Hematopoietic multipotent progenitor cell treated with erythropoietin and hydrocortisone succinate and interleukin-3 and kit ligand, for 15 days (in vitro differentiated cells): ENCODE measurements around the gene MAK.
A peak's percentile ranks its signal among the peaks of the same experiment; 100 is the strongest.
"Not testable (repeated sequence)": the region's sequence is repeated elsewhere in the genome, so short reads cannot be mapped to it uniquely, and the experiment has no call there.

Source experiments
- DNase-seq: peaks from one replicate; pipeline ENCODE4 v3.0.0-alpha.2; 2015; ENCODE audit warnings: low spot score

Gene MAK

GRCh38 chr6:10853849-10854300 is 15.5 kb upstream of the MAK start:
- not testable (repeated sequence) for DNase-seq

- DNase-seq = no peak
These were observed 14.1 kb upstream of the MAK start for GRCh38 chr6:10852361-10852960.

GRCh38 chr6:10850728-10851127 is 12.4 kb upstream of the MAK start:
- DNase-seq = no peak

GRCh38 chr6:10849901-10850300 is 11.6 kb upstream of the MAK start:
- no peak for DNase-seq

DNA sequence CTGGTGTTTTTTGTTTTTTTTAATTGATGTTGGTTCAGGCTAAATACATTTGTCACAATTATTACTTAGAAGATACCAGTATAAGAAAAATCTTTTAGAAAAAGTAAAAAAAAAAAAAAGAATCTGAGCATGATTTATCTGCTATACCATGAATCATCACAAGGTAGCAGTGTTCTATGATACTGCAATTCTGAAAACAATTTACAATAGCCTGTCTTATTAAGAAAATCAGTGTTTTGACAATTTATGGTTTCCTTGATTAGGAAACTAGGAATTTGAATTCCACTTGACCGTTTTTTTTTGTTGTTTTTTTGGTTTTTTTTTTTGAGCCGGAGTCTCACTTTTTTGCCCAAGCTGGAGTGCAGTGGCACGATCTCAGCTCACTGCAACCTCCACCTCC is 9.3 kb upstream of the MAK start:
- DNase-seq = no peak

DNA sequence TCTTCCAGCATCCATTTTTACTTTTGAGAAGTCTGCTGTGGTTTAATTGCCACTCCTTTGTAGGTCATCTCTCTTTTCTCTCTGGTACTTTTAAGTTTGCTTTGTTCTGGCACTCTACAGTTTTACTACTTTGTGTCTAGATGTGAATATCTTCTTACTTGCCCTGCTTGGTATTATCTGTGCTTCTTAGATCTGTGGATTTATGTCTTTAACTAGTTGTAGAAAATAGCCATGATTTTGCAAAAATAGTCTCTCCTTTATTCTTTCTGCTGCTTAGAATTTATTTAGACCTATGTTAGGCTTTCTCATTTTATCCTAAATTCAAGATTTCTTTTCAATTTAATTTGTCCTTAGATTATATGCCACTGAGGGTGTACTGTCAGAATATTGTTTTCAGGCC is 5.2 kb upstream of the MAK start:
- no peak for DNase-seq

GRCh38 chr6:10838794-10839333 is 525 bp upstream of the MAK start:
- no peak for DNase-seq

- peak; percentile 10 for DNase-seq
These were observed 731 bp downstream of the MAK start for GRCh38 chr6:10837622-10837994.

- DNase-seq = peak; percentile 18
These were observed 1.2 kb downstream of the MAK start for GRCh38 chr6:10837009-10837621.

DNA sequence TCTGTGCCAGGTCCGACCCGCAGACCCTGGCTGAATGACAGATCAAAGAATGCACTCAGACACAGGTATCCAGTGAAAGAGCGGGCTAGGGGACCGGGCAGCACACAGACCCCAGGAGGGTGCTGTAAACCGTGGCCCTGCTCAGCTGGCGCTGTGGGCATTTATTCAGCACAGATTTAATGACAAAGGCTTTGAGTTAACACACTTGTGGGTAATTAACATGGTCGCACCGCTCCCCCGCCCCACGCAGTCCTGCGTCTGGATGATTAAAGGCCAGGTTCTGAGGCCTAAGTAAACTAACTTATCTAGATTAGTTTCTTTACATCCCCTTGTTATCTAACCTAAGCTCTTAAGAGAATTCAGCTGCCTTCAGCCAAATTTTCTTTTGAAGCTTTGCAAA is 3.5 kb downstream of the MAK start:
- DNase-seq = no peak

DNA sequence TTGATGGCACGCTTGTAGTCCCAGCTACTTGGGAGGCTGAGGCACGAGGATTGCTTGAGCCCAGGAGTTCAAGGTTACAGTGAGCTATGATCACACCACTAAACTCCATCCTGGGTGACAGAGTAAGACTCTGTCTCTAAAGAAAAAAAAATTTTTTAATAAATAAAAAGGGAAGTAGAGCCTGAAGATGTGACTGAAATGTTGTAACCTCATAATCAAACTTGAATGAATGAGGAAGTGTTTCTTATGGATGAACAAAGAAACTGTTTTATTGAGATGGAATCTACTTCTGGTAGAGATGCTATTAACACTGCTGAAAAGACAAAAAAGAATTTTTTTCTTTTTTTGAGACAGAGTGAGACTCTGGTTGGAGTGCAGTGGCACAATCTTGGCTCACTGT is 6.7 kb downstream of the MAK start:
- no peak for DNase-seq

GRCh38 chr6:10824819-10825218 is 13.5 kb downstream of the MAK start:
- DNase-seq = no peak

- DNase-seq = no peak
These were observed 14.0 kb downstream of the MAK start for GRCh38 chr6:10824297-10824696.

GRCh38 chr6:10814176-10814575 is 24.2 kb downstream of the MAK start:
- DNase-seq = not testable (repeated sequence)

GRCh38 chr6:10809098-10809497 is 29.2 kb downstream of the MAK start:
- no peak for DNase-seq

DNA sequence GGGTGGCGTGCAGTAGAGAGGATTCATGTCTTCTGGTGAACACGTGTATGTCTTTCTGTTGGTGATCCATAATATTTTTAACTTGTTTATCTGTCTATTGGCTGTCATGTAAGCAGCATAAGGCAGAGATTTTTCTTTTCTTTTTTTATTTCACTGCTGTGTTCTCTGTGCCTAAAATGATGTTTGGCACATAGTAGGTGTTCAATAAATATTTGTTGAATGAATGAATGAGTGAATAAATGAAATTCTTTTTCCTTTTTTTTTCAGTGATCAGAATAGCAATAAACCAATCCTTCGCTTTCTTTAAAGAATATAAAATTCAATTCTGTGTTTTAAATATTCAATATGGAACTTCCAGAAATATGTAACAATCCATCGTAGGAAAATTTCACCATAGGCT is 30.0 kb downstream of the MAK start:
- no peak for DNase-seq

DNA sequence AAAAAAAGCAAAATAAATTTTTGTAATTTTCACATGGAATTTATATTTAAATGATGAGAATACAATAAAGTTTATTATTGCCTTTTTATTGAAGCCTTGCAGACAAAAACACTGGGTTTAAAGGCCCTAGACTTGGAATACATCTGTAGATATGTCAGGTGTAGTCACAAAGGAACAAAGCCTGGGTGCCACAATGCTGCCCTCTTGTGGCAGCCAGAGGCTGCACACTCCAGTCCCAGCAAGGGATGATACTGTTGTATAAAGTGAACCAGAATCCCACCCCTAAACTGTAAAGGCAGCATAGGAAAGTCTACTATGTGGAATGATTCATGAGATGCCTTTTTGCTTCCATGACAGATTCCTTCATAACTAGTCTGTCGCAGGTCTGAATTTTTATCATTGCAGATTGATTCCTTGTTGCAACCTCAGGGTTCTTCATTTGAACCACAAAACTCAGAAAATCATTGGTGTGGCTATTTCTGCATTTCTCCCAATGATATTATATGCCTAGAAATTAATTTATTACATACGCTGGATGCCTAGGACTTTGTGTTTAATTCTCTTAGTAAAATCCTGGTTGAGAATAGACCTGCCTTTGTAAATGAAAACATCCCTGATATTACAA is 37.0 kb downstream of the MAK start:
- DNase-seq = peak; percentile 75

DNA sequence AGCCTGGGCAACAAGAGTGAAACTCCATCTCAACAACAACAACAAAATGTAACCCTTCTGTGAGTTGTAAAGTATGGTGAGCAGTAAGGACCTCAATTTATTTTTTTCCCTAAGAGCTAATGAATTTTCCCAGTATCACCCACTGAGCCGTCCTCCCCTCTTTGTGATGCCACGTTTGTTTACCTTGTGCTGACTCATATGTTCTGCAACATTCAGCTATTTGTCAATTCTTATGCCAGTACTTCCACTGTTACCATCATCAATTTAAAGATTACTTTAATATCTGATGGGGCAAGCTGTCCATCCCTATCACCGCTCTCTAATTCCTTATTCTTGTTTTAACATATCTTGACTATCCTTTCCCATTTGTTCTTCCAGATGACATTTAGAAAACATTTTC is 37.5 kb downstream of the MAK start:
- no peak for DNase-seq

GRCh38 chr6:10794239-10794638 is 44.1 kb downstream of the MAK start:
- DNase-seq = peak; percentile 55

DNA sequence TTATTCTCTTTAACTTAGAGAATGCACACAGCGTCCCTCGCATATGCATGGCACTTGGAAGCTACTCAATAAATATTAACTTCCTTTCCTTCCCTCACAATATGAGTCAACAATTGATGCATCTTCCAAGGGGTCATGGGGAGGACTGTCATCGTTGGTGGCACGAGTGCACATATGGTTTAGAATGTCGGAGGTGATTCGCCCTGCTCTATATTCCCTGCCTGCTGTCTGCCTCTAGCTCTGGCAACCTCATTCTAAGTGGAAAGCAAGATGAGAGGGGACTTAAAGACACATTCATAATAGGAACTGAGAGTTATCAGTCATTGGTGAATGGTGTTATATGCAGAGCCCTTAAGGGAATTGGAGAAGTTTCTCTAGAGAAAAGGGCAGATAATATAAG is 44.6 kb downstream of the MAK start:
- DNase-seq = no peak

DNA sequence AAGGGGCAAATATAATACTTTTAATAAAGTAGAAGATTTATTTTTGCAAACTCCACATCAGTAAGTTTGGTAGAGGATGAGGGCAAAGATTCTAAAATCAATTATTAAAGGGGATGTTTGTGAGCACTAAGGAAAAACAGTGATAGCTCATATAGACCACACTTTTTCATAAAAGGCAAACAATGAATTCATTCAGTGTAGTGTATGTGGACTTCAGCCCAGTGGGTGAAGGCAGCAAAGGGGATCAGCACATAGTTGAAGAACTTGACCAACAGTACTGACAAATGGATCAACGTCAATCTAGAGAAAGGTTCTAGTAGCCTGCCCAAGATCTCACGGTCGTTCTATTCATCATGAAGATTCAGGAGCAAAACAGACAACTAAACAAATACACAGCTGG is 45.3 kb downstream of the MAK start:
- DNase-seq = no peak

DNA sequence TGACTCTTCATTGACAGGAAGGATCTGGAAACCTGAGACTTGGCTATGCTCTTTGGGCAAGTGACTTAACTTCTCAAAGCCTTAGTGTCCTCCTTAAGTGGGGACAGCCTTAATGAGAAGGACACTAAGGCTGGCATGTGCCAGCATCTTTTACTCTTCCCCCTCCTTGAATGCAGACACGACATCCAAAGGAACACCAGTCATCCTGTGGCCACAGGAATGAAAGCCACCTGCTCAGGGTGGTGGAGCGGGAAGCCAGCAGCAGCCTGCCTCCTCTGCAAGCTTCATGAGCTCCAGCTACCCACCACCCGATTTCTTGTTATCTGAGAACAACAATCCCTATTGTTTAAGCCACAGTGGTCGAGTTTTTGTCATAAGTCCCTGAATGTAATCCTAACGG is 46.2 kb downstream of the MAK start:
- no peak for DNase-seq

- DNase-seq = no peak
These were observed 46.7 kb downstream of the MAK start for GRCh38 chr6:10791673-10792072.

DNA sequence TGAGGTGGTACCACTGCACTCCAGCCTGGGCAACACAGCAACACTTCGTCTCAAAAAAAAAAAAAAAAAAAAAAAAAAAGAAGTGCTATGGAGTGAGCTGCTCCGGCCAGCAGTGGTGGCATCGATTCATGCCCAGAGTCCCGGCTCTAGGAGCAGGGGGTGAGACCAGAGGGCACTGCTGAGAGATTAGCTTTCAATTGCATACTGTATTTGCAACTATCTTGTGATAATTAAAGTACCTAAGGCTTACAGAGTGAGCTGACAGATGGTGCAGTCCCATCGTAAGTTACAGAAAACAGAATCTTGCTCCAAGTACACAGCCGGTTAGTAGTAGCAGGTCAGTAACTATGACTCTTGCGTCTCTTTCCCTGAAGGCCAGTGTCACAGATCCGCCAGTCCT is 59.3 kb downstream of the MAK start:
- DNase-seq = no peak
